Measurements from ENCODE around the gene MED13.

MED13 gene

GRCh38 chr17:62067165-62068145 is 2.4 kb upstream of the MED13 start:
- FAIRE-seq: no peak
- DNase-seq (ENCODE audit: insufficient read length): no peak
- TF ChIP-seq POLR2AphosphoS5 (IDR thresholded peaks at IDR 0.05; ENCODE audit: low read depth, low read length) (no peak), POLR2A (IDR thresholded peaks at IDR 0.05; ENCODE audit: low read depth, low read length) (no peak), TAF1 (IDR thresholded peaks at IDR 0.05; ENCODE audit: borderline replicate concordance, low read depth, low read length) (no peak)

GRCh38 chr17:62065611-62066468 is 762 bp upstream of the MED13 start:
- FAIRE-seq: peak; percentile 96

GRCh38 chr17:62064029-62064790 is 868 bp downstream of the MED13 start:
- no peak for DNase-seq (ENCODE audit: insufficient read length)
- TF ChIP-seq POLR2A (IDR thresholded peaks at IDR 0.05; ENCODE audit: low read depth, low read length) (peak; percentile 5; the same call in 1 of the 2 replicates), POLR2AphosphoS5 (IDR thresholded peaks at IDR 0.05; ENCODE audit: low read depth, low read length) (no peak)
- peak; percentile 83 for FAIRE-seq

More at GRCh38 chr17:62065611-62066468, 762 bp upstream of the MED13 start:
- DNase-seq (ENCODE audit: insufficient read length): peak; percentile 95
- TF ChIP-seq POLR2A (IDR thresholded peaks at IDR 0.05; ENCODE audit: low read depth, low read length) (peak; percentile 82; the same call in 1 of the 2 replicates), POLR2AphosphoS5 (IDR thresholded peaks at IDR 0.05; ENCODE audit: low read depth, low read length) (peak; percentile 86), TAF1 (IDR thresholded peaks at IDR 0.05; ENCODE audit: borderline replicate concordance, low read depth, low read length) (peak; percentile 31; the same call in 1 of the 2 replicates)

GRCh38 chr17:62062944-62063343 is 2.1 kb downstream of the MED13 start:
- TF ChIP-seq POLR2A (IDR thresholded peaks at IDR 0.05; ENCODE audit: low read depth, low read length) (no peak), POLR2AphosphoS5 (IDR thresholded peaks at IDR 0.05; ENCODE audit: low read depth, low read length) (no peak), TAF1 (IDR thresholded peaks at IDR 0.05; ENCODE audit: borderline replicate concordance, low read depth, low read length) (no peak)
- DNase-seq (ENCODE audit: insufficient read length) (no peak), FAIRE-seq (no peak)

- DNase-seq (ENCODE audit: insufficient read length): no peak
- FAIRE-seq: no peak
- no peak for TF ChIP-seq POLR2AphosphoS5 (IDR thresholded peaks at IDR 0.05; ENCODE audit: low read depth, low read length)
- TF ChIP-seq POLR2A (IDR thresholded peaks at IDR 0.05; ENCODE audit: low read depth, low read length): no peak
- TF ChIP-seq TAF1 (IDR thresholded peaks at IDR 0.05; ENCODE audit: borderline replicate concordance, low read depth, low read length): no peak
These were observed 2.8 kb downstream of the MED13 start for GRCh38 chr17:62062302-62062701.

- no peak for TF ChIP-seq POLR2AphosphoS5 (IDR thresholded peaks at IDR 0.05; ENCODE audit: low read depth, low read length)
- TF ChIP-seq POLR2A (IDR thresholded peaks at IDR 0.05; ENCODE audit: low read depth, low read length): no peak
- no peak for TF ChIP-seq TAF1 (IDR thresholded peaks at IDR 0.05; ENCODE audit: borderline replicate concordance, low read depth, low read length)
- no peak for FAIRE-seq
- no peak for DNase-seq (ENCODE audit: insufficient read length)
These were observed 5.7 kb downstream of the MED13 start for GRCh38 chr17:62059414-62059813.

GRCh38 chr17:62058611-62059010 is 6.5 kb downstream of the MED13 start:
- FAIRE-seq (no peak), DNase-seq (ENCODE audit: insufficient read length) (no peak)
- TF ChIP-seq POLR2AphosphoS5 (IDR thresholded peaks at IDR 0.05; ENCODE audit: low read depth, low read length) (no peak), TAF1 (IDR thresholded peaks at IDR 0.05; ENCODE audit: borderline replicate concordance, low read depth, low read length) (no peak), POLR2A (IDR thresholded peaks at IDR 0.05; ENCODE audit: low read depth, low read length) (no peak)

- TF ChIP-seq TAF1 (IDR thresholded peaks at IDR 0.05; ENCODE audit: borderline replicate concordance, low read depth, low read length) (no peak), POLR2A (IDR thresholded peaks at IDR 0.05; ENCODE audit: low read depth, low read length) (no peak), POLR2AphosphoS5 (IDR thresholded peaks at IDR 0.05; ENCODE audit: low read depth, low read length) (no peak)
- DNase-seq (ENCODE audit: insufficient read length) (no peak), FAIRE-seq (no peak)
These were observed 7.4 kb downstream of the MED13 start for GRCh38 chr17:62057696-62058095.

- no peak for FAIRE-seq
- no peak for DNase-seq (ENCODE audit: insufficient read length)
- TF ChIP-seq POLR2A (IDR thresholded peaks at IDR 0.05; ENCODE audit: low read depth, low read length): no peak
These were observed 12.2 kb downstream of the MED13 start for GRCh38 chr17:62052765-62053338.

GRCh38 chr17:62051053-62051452 is 14.0 kb downstream of the MED13 start:
- FAIRE-seq (no peak), DNase-seq (ENCODE audit: insufficient read length) (no peak)
- no peak for TF ChIP-seq TAF1 (IDR thresholded peaks at IDR 0.05; ENCODE audit: borderline replicate concordance, low read depth, low read length)
- no peak for TF ChIP-seq POLR2A (IDR thresholded peaks at IDR 0.05; ENCODE audit: low read depth, low read length)

- no peak for FAIRE-seq
- TF ChIP-seq POLR2A (IDR thresholded peaks at IDR 0.05; ENCODE audit: low read depth, low read length) (no peak), TAF1 (IDR thresholded peaks at IDR 0.05; ENCODE audit: borderline replicate concordance, low read depth, low read length) (no peak), POLR2AphosphoS5 (IDR thresholded peaks at IDR 0.05; ENCODE audit: low read depth, low read length) (no peak)
- no peak for DNase-seq (ENCODE audit: insufficient read length)
These were observed 15.8 kb downstream of the MED13 start for GRCh38 chr17:62049299-62049698.

Measured in GM12892 (cell line).